Naive B cell (primary cell): Measurements from ENCODE around the gene CASP5. TPM values are rescaled to one million over a fixed set of nuclear protein-coding genes. Genes with fewer than 3 reads are reported as not detected.

Source experiments
- polyA plus RNA-seq, 6 donors: library from polyadenylated mRNA; unstranded; fragments of 300-500 nt; fragmentation: Illumina TruSeq; gene quantifications; one replicate each; pipeline ENCODE4 v1.2.3, GENCODE V29; 2021; ENCODE audit warnings: low read depth in 6 of 6

CASP5 gene
- polyA plus RNA-seq, 6 donors from 2014 or later, result not detected

Other genes starting within 250 kb of the CASP5 start
- gene CASP12, start 124.7 kb downstream of the CASP5 start, polyA plus RNA-seq, result under 1 TPM in 2 of 6 donors, not detected in 4; 0.31 to 0.45 TPM
- 100 to 1,000 TPM; 109 to 134 (median 118) TPM for gene CASP4, start 54.6 kb downstream of the CASP5 start, polyA plus RNA-seq
- 10 to 100 TPM; 64.3 to 96.3 (median 73.6) TPM for gene CASP1, start 12.0 kb upstream of the CASP5 start, polyA plus RNA-seq
- 100 to 1,000 TPM; 178 to 246 (median 207) TPM for gene CARD16, start 22.2 kb upstream of the CASP5 start, polyA plus RNA-seq
- not detected for gene CARD18, start 116.6 kb upstream of the CASP5 start, polyA plus RNA-seq